ENCODE data around the gene TMEM63A. TPM values are rescaled to one million over a fixed set of nuclear protein-coding genes. Genes with fewer than 3 reads are reported as not detected.

TMEM63A gene
- polyA plus RNA-seq, 1 of the 3 experiments (the other 2 are of a cell fraction), result 13.5 TPM

- no peaks in the 10 kb centered on the region for H3K9me2 ChIP-seq
- CTCF ChIA-PET, result interaction anchor here (1.8 to 3.9 kb wide), 2 partner anchors 409 kb away, joined by 6 to 21 read pairs; no protein-coding TSS in a partner anchor
- no peak overlapping the region for H3K27ac ChIP-seq (ENCODE audit: low read depth in 2 of 2, low read length in 1 of 2)
- H3K36me3 ChIP-seq (replicated peaks in 1 of 2; ENCODE audit: control insufficient read depth in 1 of 2, insufficient read depth in 2 of 2, low read length in 1 of 2), result no peaks in the 10 kb centered on the region
- no peaks in the 10 kb centered on the region for H3K27me3 ChIP-seq (ENCODE audit: insufficient read depth)
- peak overlapping the region; percentile 96; the same call in 1 of the 2 replicates for H2AFZ ChIP-seq (ENCODE audit: low read depth)
- peaks cover 7% of the 10 kb centered on the region; the same call in 1 of the 2 replicates for H3K79me2 ChIP-seq (ENCODE audit: insufficient read depth)
- no peak overlapping the region for H3K4me3 ChIP-seq (ENCODE audit: low read depth in 2 of 2, low read length in 1 of 2)
- H3F3A ChIP-seq (replicated peaks; ENCODE audit: insufficient read depth), result no peaks in the 10 kb centered on the region
- POLR2A ChIA-PET, result interaction anchor here (1.4 to 2.7 kb wide), 2 partner anchors 32 to 106 kb away, joined by 4 to 7 read pairs; partner anchors contain the start of gene SRP9
- peaks cover 0 to 24% of the 10 kb centered on the region in 2 experiments; a peak in 1 of 4 replicates for H3K4me1 ChIP-seq (ENCODE audit: control insufficient read depth in 1 of 2, insufficient read depth in 2 of 2, low read depth in 1 of 2, low read length in 1 of 2)
- H3K9ac ChIP-seq, result no peak overlapping the region
- DNase-seq, result no peak
- H4K20me1 ChIP-seq (ENCODE audit: insufficient read depth), result no peaks in the 10 kb centered on the region
- TF ChIP-seq IRF3 (IDR thresholded peaks at IDR 0.05; ENCODE audit: low read depth, low read length) (no peak), MAX (IDR thresholded peaks at IDR 0.05; ENCODE audit: low read depth) (no peak), CHD2 (IDR thresholded peaks at IDR 0.05; ENCODE audit: low read length, partially characterized antibody) (no peak), USF2 (IDR thresholded peaks at IDR 0.05; ENCODE audit: borderline replicate concordance, low read depth, low read length) (no peak), SIN3A (IDR thresholded peaks at IDR 0.05; ENCODE audit: borderline replicate concordance, low read depth, low read length) (no peak), TEAD4 (IDR thresholded peaks at IDR 0.05; ENCODE audit: borderline replicate concordance, insufficient read depth) (no peak), RCOR1 (IDR thresholded peaks at IDR 0.05; ENCODE audit: low read length) (no peak), EZH2phosphoT487 (IDR thresholded peaks at IDR 0.05; ENCODE audit: borderline replicate concordance, low read depth) (no peak), FOSL2 (IDR thresholded peaks at IDR 0.05; ENCODE audit: borderline replicate concordance, low read depth) (no peak), MEF2A (IDR thresholded peaks at IDR 0.05; ENCODE audit: borderline replicate concordance, low read depth) (no peak)
- H3K4me2 ChIP-seq, result peak overlapping the region; percentile 94; the same call in 1 of the 2 replicates
- no peaks in the 10 kb centered on the region for H3K9me3 ChIP-seq
- 94% methylated on average over 11 of the region's 11 CpGs for WGBS (ENCODE audit: low lambda C conversion rate)
Observed at GRCh38 chr1:225883616-225884265, 1.6 kb upstream of the TMEM63A start.

Measured in SK-N-SH (cell line).